Eye (tissue), 1 donor: ENCODE data around the gene SNX27.

Experiments used
- DNase-seq: peaks from one replicate; pipeline ENCODE4 v3.0.0-alpha.2; 2015

The SNX27 gene

DNA sequence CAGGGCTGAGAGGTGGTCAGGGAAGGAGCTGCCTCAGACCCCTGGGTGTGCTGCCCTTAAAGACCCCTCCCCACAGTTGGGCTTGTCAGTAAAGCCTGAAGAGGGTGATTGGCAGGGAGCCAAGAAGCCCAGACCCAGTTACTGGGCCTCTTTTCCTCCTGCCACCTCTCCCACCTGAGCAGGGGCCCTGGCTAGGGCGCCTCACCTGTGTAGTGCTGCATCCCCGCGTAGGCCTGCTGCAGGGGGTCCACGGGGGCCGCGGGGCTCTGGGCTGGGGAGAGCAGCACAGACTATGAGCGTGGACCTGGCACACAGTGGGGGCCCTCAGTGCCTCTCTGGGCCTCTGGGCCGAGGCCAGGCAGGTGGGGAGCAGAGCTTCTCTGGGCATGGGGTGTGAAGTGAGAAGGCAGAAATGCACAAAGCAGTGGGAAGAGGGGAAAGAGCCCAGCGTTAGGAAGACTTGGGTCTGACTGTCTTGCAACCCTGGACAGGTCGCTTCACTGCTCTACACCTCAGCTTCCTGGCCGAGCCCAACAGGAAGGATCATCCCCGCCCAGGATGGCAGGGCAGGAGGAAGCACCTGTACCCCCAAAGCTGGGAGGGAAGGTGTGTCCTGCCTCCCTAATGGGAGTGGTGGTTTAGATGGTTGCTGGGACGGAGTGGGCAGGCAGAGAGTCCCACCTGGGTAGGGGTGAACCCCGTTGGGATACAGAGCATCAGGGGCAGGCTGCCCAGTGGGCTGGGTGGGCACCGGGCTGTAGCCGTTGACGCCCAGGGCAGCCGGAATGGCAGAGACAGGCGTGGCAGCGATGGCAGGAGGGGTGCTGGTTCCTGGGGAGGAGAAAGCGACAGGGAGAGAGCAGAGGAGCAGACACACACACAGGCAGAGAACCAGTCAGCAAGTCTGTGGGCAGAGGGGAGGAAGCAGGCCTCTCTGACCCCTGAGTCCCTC is 94.9 kb downstream of the SNX27 start:
- DNase-seq = no peak

DNA sequence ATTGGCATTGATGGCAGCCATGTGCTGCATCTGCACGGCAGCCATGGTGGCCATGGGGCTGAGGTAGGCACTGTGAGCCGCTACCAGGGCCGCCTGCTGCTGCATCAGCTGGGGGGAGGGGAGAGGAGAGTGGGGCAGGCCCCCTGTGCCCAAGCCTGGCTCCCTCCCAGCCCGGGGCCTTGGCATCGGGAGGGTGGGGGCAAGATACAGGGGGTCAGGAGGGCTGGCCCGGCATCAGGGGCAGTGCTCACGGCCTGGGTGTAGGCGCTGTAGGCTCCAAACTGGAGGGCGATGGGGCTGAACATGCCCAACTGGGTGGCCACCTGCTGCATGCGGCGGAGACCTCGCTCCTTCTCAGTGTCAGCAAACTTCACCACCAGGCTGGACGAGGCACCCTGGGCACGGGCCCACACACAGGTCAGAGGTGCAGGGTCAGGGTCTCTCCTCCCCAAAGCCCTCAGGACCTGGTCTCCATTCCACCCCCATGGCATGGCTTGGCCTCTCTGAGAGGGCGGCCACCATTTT is 95.8 kb downstream of the SNX27 start:
- no peak for DNase-seq

DNA sequence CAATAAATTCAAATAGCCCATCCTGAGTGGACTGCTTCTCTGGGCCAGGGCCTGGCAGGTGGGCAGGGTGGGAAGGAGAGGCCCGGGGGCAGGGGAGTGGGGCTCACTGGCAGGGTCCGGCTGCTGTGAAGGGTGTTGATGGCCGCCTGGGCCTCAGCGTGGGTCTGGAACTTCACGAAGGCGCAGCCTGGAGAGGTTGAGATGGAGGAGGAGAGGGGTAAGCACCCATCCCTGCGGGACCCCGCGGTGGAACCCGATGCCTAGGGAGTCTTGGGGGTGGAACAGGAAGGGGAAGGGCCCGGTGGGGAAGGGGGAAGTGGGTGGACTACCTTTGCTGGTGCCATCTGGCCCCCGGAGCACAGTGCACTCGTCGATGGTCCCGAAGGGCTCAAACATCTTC is 97.0 kb downstream of the SNX27 start:
- DNase-seq = no peak

DNA sequence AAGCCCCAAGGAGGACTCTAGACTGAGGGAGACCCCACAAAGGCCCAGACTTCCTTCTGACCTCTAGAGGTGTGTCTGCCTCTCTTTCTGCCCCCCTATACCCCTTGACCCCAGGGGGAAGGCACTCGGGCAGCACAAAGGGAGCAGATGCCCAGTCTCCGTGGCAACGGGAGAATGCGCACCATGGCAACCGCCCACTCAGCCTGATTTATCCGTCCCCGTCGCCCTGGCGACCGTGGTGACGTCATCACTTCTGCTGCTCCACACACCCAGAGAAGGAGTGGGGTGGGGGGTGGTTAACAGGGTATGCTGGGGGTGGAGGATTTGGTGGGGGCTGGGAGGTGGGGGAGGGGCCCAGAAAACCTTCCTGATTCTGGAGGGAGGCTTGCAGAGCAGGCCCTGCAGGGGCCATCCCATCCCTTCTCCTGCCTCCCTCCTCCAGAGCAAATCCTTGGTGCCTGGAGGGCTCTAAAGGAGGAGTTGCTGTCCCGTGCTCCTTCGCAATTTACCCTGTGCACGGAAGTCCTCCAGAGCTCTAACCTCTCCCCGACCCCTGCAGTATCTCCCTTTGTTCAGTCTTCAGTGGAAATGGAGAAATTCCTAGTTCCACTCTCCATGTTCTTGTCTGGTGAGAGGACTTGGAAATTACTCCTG is 98.5 kb downstream of the SNX27 start:
- peak; percentile 95 for DNase-seq

DNA sequence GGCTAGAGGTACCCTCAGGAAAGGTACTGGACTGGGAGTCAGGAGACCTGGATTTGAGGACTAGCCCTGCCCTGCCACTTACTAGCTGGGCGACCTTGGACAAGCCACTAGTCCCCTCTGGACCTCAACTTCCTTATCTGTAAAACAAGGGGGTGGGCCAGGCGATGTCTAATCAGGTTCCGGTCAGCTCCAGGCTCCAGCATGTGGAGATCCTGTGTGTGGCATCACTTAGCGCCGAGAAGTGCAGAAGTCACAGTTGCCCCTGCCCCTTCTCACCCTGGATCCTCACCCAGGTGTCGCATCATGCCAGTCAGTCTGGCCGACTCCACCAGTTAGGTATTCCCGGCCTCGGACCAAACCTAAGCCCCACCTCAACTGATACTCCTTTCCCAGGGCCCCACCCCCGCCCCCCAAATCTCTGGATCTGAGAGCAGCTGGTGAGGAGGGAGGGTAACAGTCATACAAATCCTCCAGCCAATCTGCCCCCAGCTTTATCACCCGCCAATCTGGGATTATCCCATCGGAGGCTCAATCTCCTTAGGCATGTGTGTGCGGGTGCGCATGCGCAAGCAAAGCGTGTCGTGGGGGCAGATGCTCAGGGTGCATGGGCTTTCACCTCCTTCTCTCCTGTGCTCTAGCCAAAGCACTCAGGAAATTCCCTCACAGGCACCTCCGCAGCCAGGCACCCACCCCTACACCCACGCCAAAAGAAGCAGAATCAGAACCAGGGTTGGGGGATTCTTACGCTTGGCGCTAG is 99.4 kb downstream of the SNX27 start:
- peak; percentile 35 for DNase-seq

DNA sequence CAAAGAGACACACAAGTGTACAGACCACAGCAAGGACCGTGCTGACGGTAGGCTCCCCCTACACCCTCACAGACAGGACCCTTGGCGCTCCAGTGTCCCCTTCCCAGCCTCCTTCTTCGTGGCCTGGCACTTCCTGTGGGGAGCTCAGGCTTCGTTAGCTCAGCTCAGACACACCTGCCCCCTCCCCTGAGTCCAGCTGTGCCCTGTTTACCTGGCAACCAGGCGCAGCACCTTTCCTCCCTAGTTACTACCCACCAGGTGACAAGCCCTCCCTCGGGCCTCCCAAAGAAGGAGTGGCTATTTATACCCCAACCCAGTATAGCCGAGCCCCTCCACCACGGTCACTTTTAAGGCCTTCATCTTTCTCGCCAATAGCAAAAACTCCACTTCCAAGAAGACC is 100.1 kb downstream of the SNX27 start:
- DNase-seq = no peak

DNA sequence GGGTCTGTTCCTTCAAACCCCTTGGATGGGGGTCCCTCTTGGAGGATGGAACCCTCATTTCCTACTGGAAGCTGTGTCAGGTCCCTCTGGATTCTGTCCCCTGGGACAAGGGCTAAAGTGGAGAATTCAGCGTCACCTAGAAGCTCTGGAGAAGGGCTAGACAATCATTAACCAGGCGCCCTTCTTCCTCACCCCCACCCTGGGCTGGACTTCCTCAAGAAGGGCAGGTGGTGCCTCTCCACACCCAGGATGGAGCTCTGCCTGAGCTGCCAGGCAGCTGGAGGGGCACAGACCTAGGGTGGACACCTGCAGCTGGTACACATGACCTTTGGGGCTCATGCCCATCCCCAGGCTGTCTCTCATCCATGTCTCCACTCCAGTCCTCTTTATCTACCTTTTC is 101.2 kb downstream of the SNX27 start:
- DNase-seq = no peak

DNA sequence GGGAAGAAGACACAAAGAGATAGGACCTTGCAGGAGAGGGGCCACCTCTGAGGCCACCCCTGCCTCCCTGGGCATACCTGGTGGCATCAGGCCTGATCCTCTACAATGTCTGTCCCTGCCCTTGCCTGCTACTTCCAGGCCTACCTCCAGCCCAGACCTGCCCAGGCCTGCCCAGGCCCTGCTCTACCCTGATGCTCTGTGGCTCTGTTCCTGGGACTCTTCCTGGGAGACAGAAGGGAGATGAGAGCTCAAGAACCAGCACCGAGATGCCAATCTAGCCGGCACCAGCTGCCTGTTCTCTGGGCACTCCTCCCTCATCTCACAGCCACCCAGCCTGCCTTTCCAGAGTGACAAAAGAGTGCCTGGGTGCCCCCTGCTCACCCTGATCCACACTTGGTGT is 102.0 kb downstream of the SNX27 start:
- DNase-seq = no peak

DNA sequence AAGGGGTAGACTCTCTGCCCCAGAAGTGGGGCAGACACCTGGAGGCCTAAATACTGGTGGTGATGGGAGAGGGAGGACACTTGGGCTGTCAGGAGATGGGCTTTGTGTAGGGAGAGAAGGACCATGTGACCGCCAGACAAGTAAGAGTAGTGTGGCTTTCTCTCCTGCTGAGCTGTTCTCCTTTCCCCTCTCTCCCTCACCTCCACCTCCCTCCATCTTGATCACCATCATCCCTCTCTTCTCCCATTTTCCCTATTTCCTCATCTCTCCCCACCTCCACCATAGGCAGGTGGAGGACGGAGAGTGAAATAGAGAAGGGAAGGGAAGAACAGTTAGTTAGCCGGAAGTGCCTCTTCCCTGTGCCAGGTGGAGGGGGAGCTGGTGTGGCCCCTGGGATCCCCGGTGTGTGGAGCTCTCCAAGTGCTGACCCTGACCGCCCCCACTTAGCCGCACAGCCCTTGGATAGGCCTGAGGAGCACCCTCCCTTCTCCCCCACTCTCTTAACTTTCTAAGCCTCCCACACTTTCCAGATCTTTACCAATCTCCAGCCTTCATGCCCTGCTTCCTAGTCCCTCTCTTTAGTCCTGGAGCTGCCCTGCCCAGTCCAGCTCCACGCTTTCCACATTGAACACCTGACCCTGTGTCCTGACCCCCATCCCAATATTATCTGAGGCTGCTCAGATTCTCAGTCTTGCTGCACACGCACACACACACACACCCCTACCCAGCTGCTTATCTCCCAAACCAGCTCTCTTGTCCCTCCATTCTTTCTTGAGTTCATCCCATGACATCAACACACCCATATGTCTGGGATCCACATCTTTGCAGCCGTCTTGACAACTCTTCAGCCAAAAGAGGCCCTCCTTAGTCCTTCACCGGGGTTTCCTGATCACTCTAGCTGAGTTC is 103.2 kb downstream of the SNX27 start:
- DNase-seq = no peak

DNA sequence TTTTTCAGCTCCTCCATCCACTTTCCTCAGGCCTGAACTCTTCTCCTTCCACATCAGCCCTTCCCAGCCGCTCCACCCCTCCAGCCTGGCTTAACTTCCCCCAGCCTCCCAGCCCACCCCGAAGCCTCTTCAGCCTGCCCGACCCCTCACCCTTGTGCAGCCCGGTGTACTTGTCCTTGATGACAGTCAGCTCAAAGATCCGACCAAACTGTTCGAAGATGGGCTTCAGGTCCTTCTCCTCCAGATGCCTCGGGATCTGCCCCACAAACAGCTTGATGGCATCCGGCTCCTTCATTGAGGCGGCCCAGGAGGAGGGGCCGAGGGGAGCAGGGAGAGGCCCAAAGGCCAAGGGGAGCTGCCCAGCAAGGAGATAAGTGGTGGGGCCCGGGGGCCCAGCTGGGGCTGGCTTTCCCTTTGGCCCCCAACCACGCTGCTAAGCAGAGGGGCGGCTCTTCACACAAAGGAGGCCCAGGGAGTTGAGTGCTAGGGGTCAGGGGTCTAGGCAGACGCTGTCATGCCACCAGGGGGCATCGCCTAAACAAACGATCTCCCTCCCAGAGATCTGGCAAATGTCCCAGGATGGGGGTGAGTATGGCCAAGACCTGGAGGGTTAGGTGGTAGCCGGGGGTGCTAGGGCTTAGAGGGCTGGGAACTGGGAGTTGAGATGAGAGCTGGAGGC is 104.0 kb downstream of the SNX27 start:
- DNase-seq = peak; percentile 84

DNA sequence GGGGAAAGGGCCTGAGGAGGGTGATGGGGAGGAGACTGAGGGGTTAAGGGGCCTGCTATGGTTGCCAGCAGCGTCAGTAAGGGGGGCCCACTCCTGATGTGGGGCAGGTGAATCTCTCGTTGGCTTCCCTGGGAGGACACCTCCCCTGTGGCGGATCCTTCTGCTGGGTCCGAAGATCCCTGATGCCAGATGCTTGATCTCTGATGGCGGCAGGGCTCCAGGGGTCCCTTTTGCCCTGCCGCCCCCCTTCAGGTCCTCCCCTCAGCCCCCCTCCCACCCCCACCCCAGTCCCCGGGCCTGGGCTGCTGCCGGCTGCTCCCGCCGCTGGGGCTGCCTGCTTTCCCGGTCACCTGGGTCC is 104.5 kb downstream of the SNX27 start:
- DNase-seq = no peak

DNA sequence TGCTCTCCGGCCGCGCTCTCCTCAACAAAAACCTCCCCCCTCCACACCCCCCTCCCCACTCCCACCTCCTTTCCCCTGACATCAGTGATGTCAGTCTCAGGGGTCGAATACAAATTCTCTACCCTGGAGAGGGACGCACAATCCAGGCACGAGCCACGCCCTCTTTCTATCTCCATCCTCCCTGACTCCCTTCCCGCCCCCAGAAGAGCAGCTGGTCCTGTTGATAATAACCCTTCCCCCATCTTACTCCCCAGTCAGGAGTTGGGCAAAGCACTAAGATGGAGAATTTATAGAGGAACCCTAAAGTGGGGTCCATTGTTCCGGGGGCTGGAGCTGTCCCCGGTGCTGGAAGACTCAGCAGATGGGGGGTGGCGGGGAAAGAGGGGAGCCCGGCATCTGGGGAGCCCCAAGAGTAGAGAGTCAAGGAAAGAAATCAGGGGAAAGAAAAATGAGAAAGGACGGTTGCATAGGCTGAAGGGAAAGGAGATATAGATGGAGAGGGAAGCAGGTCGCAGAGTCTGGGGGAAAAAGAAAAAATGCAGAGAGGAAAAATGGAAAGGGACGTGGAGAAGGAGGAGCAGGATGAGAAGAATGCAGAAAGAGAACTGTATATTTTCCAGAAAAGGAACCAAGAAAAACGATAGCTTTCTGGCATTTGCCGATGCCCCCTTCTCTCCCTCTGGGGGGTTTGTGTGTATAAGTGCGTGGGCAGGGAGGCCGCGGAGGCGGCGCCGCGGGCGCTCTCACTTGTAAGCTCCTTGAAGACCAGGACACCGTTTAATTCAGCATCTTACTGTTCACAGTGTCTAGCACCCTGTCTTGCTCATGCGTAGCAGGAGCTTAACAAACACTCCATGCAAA is 105.2 kb downstream of the SNX27 start, which contains the start of gene CELF3:
Gene CELF3 (minus strand): TSS at position 33 of the 861 bp plus-strand sequence. CDS start 783 bp downstream, outside the sequence.
- DNase-seq = peak; percentile 95

DNA sequence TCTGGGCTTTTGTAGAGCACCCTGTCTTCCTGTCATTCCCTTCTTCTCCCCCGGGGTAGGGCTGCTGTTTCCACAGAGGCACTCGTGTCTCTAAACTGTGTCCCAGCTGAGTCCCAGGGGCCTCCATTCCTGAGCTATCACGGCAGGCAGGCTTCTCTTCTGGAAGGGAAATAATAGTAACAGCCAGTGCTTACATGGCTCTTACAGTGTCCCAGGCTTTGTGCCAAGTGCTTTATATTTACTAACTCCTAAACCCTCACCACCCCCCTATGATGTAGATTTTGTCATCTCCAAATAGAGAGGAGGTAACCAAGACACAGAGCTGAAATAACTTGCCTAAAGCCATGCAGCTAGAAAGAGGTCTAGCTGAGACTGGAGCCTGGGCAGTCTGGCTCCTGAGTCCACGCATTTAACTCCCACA is 106.2 kb downstream of the SNX27 start:
- DNase-seq = no peak

DNA sequence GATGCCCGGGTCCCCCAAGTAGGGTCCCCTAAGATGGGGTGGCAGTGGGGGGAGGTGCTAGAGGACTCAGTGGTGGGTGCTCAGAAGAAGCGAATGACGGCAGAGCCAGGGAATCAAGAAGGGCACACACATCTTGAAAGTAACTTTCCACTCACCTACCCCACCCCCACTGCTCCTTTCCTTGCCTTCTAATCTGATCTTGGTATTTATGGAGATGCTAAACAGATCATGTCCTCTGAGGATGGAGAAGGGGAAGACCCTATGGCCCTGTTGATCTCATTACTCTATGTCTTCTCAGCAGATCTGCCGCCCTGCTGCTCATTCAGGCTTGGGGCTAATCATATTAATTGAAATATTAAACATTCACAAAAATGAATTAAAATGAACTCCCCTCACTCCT is 106.8 kb downstream of the SNX27 start:
- no peak for DNase-seq

DNA sequence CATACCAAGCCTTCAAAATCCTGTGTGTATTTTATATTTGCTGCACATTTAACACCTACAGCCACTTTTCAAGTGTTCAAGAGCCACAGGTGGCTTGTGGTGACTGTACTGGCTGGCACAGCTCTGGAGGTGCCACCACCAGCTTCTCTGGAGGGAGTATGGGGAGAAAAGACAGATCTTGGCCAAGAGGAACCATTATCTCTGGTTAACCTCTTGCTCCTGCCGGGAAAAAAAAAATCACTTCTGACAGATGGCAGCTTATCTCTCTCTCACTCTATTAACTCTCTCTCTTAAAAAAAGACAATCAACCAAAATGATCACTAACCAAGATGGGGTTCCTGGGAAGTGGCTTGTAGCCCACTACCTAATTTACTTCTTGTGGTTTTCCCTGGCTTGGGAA is 108.3 kb downstream of the SNX27 start:
- no peak for DNase-seq

DNA sequence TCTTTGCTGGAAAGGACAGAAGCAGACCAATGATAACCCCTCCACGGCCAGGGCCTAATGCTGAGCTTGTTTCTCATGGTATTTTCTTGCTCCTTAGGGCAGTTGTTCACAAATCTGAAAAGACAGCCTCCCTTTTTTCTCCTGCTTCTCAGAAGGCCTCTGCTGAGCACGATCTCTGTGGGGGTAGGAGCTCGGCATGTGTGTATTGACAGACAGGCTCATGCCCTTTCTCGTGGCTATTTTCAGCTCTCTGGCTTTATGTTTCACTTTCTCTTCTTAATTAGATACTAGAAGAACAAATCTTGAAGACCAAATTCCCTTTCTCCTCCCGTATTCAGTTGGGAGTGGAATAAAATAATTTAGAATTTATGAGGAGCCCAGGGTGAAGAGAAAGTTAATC is 108.7 kb downstream of the SNX27 start:
- DNase-seq = no peak

DNA sequence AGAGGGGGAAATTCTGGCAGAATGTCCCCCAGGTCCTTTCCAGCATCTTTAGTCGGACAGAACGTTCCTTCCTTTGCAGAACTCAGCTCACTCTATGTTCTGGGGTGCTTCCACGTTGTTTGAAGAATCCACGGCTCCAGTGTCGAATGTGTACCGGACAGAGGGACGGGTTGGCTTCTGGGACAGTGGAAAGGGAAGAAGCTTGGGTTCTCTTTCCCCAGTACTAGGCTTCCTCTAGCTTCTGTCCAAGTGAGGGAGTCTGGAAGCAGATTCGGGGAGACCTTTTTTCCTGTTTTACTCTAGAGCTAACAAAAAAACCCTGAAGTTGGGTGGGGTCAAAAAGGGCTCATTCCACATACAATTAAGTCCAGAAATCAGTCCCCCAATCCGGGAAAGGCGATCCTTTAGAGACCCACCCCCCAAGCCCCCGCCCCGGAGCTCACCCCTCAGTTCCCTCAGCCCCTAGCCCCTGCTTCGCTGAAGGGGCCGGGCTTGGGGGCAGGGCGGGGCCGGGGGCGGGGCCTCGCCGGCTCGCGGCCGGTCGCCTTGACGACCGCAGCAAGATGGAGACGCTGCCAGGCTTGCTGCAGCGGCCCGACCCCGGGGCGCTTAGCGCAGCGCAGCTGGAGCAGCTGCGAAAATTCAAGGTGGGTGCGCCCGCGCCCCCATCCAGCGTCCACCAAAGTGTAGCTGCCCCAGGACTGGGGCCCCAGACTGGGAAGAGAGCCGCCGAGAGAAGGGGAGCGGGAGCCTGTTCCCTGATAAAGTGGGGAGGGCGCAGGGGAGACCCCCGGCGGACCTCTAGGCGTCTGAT is 109.3 kb downstream of the SNX27 start, which contains the start of gene RIIAD1:
Gene RIIAD1 (plus strand): TSS at position 549 of the 814 bp plus-strand sequence. CDS start 15 bp downstream, at position 564.
- peak; percentile 74 for DNase-seq

DNA sequence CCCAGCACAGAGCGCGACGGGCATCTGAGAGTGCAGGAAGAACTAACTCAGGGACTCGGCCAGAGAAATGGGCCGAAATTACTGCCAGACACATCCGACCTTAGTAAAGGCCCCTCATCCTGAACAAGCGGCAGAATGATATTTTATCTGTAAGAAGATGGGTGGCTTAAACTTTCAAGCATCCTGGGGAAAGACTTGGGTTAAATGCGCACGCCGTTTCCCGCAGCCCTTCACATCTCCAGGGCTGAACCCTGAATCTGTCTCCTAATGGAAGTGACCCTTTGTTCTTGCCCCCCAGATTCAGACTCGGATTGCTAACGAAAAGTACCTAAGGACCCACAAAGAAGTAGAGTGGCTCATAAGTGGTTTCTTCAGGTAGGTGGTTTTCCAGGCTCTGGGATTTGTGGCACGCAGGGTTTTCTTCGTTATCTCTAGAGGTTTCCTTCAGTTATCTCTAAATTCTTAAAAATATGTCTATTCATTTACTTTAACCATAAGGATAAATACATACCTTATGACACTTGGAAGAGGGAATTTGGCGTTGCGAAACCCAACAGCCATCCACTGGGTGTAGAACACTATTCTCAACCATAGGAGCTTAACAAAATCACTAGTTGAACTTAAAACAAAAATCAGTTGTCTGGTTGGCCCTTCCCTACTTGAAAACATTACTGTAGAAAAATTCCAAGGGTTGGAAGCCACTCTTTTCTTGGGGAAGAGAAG is 110.1 kb downstream of the SNX27 start:
- DNase-seq = no peak
